Measurements from ENCODE around the gene SMC3. TPM values are rescaled to one million over a fixed set of nuclear protein-coding genes. Genes with fewer than 3 reads are reported as not detected.
A peak's percentile ranks its signal among the peaks of the same experiment; 100 is the strongest.

Gene SMC3
- total and polyA plus RNA-seq, 2 donors, result 24.6 to 63.7 TPM

- 78% methylated on average over 6 of the region's 6 CpGs for WGBS
- Histone ChIP-seq H3K4me1 (ENCODE audit: control insufficient read depth in 2 of 2, insufficient read depth in 2 of 2, low read length in 2 of 2) (peaks cover 0 to 6% of the 10 kb centered on the region in 2 donors), H3K27me3 (ENCODE audit: control insufficient read depth in 2 of 2, insufficient read depth in 1 of 2, low read length in 1 of 2) (peaks cover 19 to 40% of the 10 kb centered on the region in 2 donors)
Observed at GRCh38 chr10:110649347-110650264, 82.1 kb downstream of the SMC3 start.

GRCh38 chr10:110650265-110650668 is 82.8 kb downstream of the SMC3 start:
- Histone ChIP-seq H3K4me3 (ENCODE audit: low read length in 2 of 2) (no peak overlapping the region), H3K27ac (ENCODE audit: low read depth in 1 of 2, low read length in 1 of 2) (no peak overlapping the region), H3K36me3 (ENCODE audit: control insufficient read depth in 2 of 2, insufficient read depth in 2 of 2, low read length in 1 of 2) (no peaks in the 10 kb centered on the region), H3K9me3 (ENCODE audit: control insufficient read depth in 2 of 2, insufficient read depth in 1 of 2, low read length in 1 of 2) (no peaks in the 10 kb centered on the region), H3K27me3 (ENCODE audit: control insufficient read depth in 2 of 2, insufficient read depth in 1 of 2, low read length in 1 of 2) (peaks cover 12 to 34% of the 10 kb centered on the region in 2 donors), H3K4me1 (ENCODE audit: control insufficient read depth in 2 of 2, insufficient read depth in 2 of 2, low read length in 2 of 2) (peaks cover 0 to 6% of the 10 kb centered on the region in 2 donors)
- DNase-seq (ENCODE audit: low read depth in 6 of 9, low spot score in 9 of 9), result no peak
- WGBS, result 44% methylated on average over 1 of the region's 1 CpG

More at GRCh38 chr10:110649347-110650264, 82.1 kb downstream of the SMC3 start:
- H3K4me3 ChIP-seq (ENCODE audit: low read length in 2 of 2), result no peak overlapping the region
- no peak overlapping the region for H3K27ac ChIP-seq (ENCODE audit: low read depth in 1 of 2, low read length in 1 of 2)
- no peak for DNase-seq (ENCODE audit: low read depth in 6 of 9, low spot score in 9 of 9)
- no peaks in the 10 kb centered on the region for H3K9me3 ChIP-seq (ENCODE audit: control insufficient read depth in 2 of 2, insufficient read depth in 1 of 2, low read length in 1 of 2)
- no peaks in the 10 kb centered on the region for H3K36me3 ChIP-seq (ENCODE audit: control insufficient read depth in 2 of 2, insufficient read depth in 2 of 2, low read length in 1 of 2)

- H3K9me3 ChIP-seq (ENCODE audit: control insufficient read depth in 2 of 2, insufficient read depth in 1 of 2, low read length in 1 of 2), result no peaks in the 10 kb centered on the region
- H3K4me3 ChIP-seq (ENCODE audit: low read length in 2 of 2), result no peak overlapping the region
- no peaks in the 10 kb centered on the region for H3K36me3 ChIP-seq (ENCODE audit: control insufficient read depth in 2 of 2, insufficient read depth in 2 of 2, low read length in 1 of 2)
- H3K27me3 ChIP-seq (ENCODE audit: control insufficient read depth in 2 of 2, insufficient read depth in 1 of 2, low read length in 1 of 2), result peaks cover 6 to 23% of the 10 kb centered on the region in 2 donors
- 17% methylated on average over 12 of the region's 12 CpGs for WGBS
- H3K4me1 ChIP-seq (ENCODE audit: control insufficient read depth in 2 of 2, insufficient read depth in 2 of 2, low read length in 2 of 2), result peaks cover 0 to 6% of the 10 kb centered on the region in 2 donors
- no peak overlapping the region for H3K27ac ChIP-seq (ENCODE audit: low read depth in 1 of 2, low read length in 1 of 2)
- DNase-seq (ENCODE audit: low read depth in 6 of 9, low spot score in 9 of 9), result peak in 3 of 9 donors; percentile 28 to 62 (median 38)
Observed at GRCh38 chr10:110651044-110651958, 83.8 kb downstream of the SMC3 start.

- Histone ChIP-seq H3K27ac (ENCODE audit: low read depth in 1 of 2, low read length in 1 of 2) (no peak overlapping the region), H3K27me3 (ENCODE audit: control insufficient read depth in 2 of 2, insufficient read depth in 1 of 2, low read length in 1 of 2) (peaks cover 0 to 15% of the 10 kb centered on the region in 2 donors)
- WGBS, result 93% methylated on average over 6 of the region's 6 CpGs
Observed at GRCh38 chr10:110652475-110653118, 85.1 kb downstream of the SMC3 start.

More at GRCh38 chr10:110652475-110653118, 85.1 kb downstream of the SMC3 start:
- Histone ChIP-seq H3K4me3 (ENCODE audit: low read length in 2 of 2) (no peak overlapping the region), H3K9me3 (ENCODE audit: control insufficient read depth in 2 of 2, insufficient read depth in 1 of 2, low read length in 1 of 2) (no peaks in the 10 kb centered on the region), H3K36me3 (ENCODE audit: control insufficient read depth in 2 of 2, insufficient read depth in 2 of 2, low read length in 1 of 2) (no peaks in the 10 kb centered on the region), H3K4me1 (ENCODE audit: control insufficient read depth in 2 of 2, insufficient read depth in 2 of 2, low read length in 2 of 2) (peaks cover 0 to 6% of the 10 kb centered on the region in 2 donors)
- no peak for DNase-seq (ENCODE audit: low read depth in 6 of 9, low spot score in 9 of 9)

Other genes starting within 250 kb of the SMC3 start
- 6.6 TPM for gene DUSP5, start 69.8 kb upstream of the SMC3 start, total RNA-seq
- gene DUSP5, start 69.8 kb upstream of the SMC3 start, polyA plus RNA-seq, result 26.3 TPM
- gene RBM20, start 76.6 kb downstream of the SMC3 start, total RNA-seq, result 1.6 TPM
- gene RBM20, start 76.6 kb downstream of the SMC3 start, polyA plus RNA-seq, result 3.8 TPM

Data from thymus (tissue), 11 donors.